Type B pancreatic cell (in vitro differentiated cells): ENCODE data around the gene MTMR1. TPM values are rescaled to one million over a fixed set of nuclear protein-coding genes. Genes with fewer than 3 reads are reported as not detected.

Source experiments
- DNase-seq: peaks from one replicate; pipeline ENCODE4 v3.0.0; 2021; ENCODE audit warnings: mixed read lengths; ENCODE audit not compliant: unreplicated experiment; ENCODE audit errors: extremely low spot score
- H3K27ac Mint-ChIP-seq: 2 replicates; pipeline ENCODE4 v1.8.0; 2021; ENCODE audit warnings: mild to moderate bottlenecking, mixed read lengths
- H3K27me3 Mint-ChIP-seq: 2 replicates; pipeline ENCODE4 v1.8.0; 2021; ENCODE audit warnings: mixed read lengths
- H3K36me3 Mint-ChIP-seq: 2 replicates; pipeline ENCODE4 v1.8.0; 2021; ENCODE audit warnings: mixed read lengths
- H3K4me1 Mint-ChIP-seq: one replicate; pipeline ENCODE4 v1.8.0; 2021; ENCODE audit warnings: mixed read lengths; ENCODE audit not compliant: unreplicated experiment
- H3K4me3 Mint-ChIP-seq: 2 replicates; pipeline ENCODE4 v1.8.0; 2021; ENCODE audit warnings: mild to moderate bottlenecking, mixed read lengths
- H3K9me3 Mint-ChIP-seq: 2 replicates; pipeline ENCODE4 v1.8.0; 2021; ENCODE audit warnings: mixed read lengths
- CTCF ChIP-seq: fragments of 200-600 bp; sonication (generic); conservative IDR thresholded peaks from 2 replicates; pipeline ENCODE4 v1.5.0; 2021; ENCODE audit warnings: antibody characterized with exemption, mild to moderate bottlenecking
- total RNA-seq: library from RNA; stranded (reverse); gene quantifications from 2 replicates; pipeline ENCODE4 v1.2.1, GENCODE V29; 2021; ENCODE audit warnings: low replicate concordance

The MTMR1 gene
- total RNA-seq, 1 donor from 2014 or later: 21.8 TPM

DNA sequence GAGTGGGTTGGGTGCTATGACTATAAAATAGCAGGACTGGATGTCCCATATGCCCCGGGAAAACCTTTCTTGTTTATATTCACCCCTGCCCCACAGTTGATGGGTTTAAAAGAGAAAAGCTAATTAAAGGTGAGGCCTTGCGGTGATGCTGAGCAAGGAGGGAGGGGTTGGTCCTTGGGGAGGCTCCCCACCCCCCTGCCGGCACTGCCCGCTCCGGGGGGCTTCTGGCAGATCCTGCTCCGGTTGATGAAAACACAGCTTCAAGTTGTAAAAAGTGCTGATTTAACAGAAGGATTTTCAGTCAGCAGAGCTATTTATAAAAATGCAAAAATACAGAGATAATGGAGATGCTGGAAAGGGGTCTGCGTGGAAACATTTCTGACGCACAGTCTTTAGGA, 68.6 kb downstream of the MTMR1 start:
- Mint-ChIP-seq H3K27me3 (no peaks in the 10 kb centered on the region), H3K27ac (no peak overlapping the region), H3K36me3 (peaks cover 10% of the 10 kb centered on the region), H3K9me3 (no peaks in the 10 kb centered on the region), H3K4me1 (no peaks in the 10 kb centered on the region), H3K4me3 (no peak overlapping the region)
- TF ChIP-seq CTCF: no peak
- DNase-seq: no peak

- H3K4me3 Mint-ChIP-seq: no peak overlapping the region
- no peak for DNase-seq
- H3K27ac Mint-ChIP-seq: no peak overlapping the region
- H3K27me3 Mint-ChIP-seq: no peaks in the 10 kb centered on the region
- no peak for TF ChIP-seq CTCF
- H3K4me1 Mint-ChIP-seq: no peaks in the 10 kb centered on the region
- peaks cover 7% of the 10 kb centered on the region for H3K36me3 Mint-ChIP-seq
- H3K9me3 Mint-ChIP-seq: no peaks in the 10 kb centered on the region
These were observed 69.3 kb downstream of the MTMR1 start for GRCh38 chrX:150762258-150763165.

- no peak overlapping the region for H3K4me3 Mint-ChIP-seq
- H3K27ac Mint-ChIP-seq: no peak overlapping the region
- no peaks in the 10 kb centered on the region for H3K4me1 Mint-ChIP-seq
- DNase-seq: no peak
- H3K27me3 Mint-ChIP-seq: no peaks in the 10 kb centered on the region
- no peak for TF ChIP-seq CTCF
- H3K9me3 Mint-ChIP-seq: no peaks in the 10 kb centered on the region
- peaks cover 7% of the 10 kb centered on the region for H3K36me3 Mint-ChIP-seq
These were observed 70.2 kb downstream of the MTMR1 start for GRCh38 chrX:150763303-150763797.

- TF ChIP-seq CTCF: no peak
- no peaks in the 10 kb centered on the region for H3K4me1 Mint-ChIP-seq
- no peaks in the 10 kb centered on the region for H3K9me3 Mint-ChIP-seq
- no peak overlapping the region for H3K27ac Mint-ChIP-seq
- H3K27me3 Mint-ChIP-seq: no peaks in the 10 kb centered on the region
- peaks cover 5% of the 10 kb centered on the region for H3K36me3 Mint-ChIP-seq
- DNase-seq: no peak
- H3K4me3 Mint-ChIP-seq: no peak overlapping the region
These were observed 70.6 kb downstream of the MTMR1 start for GRCh38 chrX:150763810-150764209.

- H3K4me1 Mint-ChIP-seq: no peaks in the 10 kb centered on the region
- no peak for TF ChIP-seq CTCF
- DNase-seq: no peak
- no peaks in the 10 kb centered on the region for H3K9me3 Mint-ChIP-seq
- H3K27me3 Mint-ChIP-seq: no peaks in the 10 kb centered on the region
- no peaks in the 10 kb centered on the region for H3K36me3 Mint-ChIP-seq
- H3K27ac Mint-ChIP-seq: no peak overlapping the region
- no peak overlapping the region for H3K4me3 Mint-ChIP-seq
These were observed 72.0 kb downstream of the MTMR1 start for GRCh38 chrX:150765237-150765636.
